Ovary (tissue), 9 donors: ENCODE measurements around the gene FAM171A1. TPM values are rescaled to one million over a fixed set of nuclear protein-coding genes. Genes with fewer than 3 reads are reported as not detected.

ENCODE experiments used
- DNase-seq, 5 donors: peaks; one replicate each; pipeline ENCODE4 v3.0.0-alpha.2; 2019 to 2020
- H3K27ac ChIP-seq, 2 donors: fragments of 200-600 bp; one replicate each; pipeline versions ENCODE4 v1.5.1 to v1.8.0; 2019 to 2022
- H3K27me3 ChIP-seq: fragments of 200-600 bp; one replicate; pipeline ENCODE4 v1.8.0; 2022
- H3K36me3 ChIP-seq: fragments of 200-600 bp; sonication (generic); one replicate; pipeline ENCODE4 v1.5.1; 2019
- H3K4me1 ChIP-seq: one replicate; pipeline ENCODE4 v1.8.1; 2013; ENCODE audit warnings: mild to moderate bottlenecking, moderate library complexity; ENCODE audit not compliant: insufficient read depth
- H3K4me3 ChIP-seq: fragments of 200-600 bp; sonication (generic); one replicate; pipeline ENCODE4 v1.5.1; 2017
- H3K9me3 ChIP-seq, 2 donors: fragments of 200-600 bp in 1 of 2; sonication (generic) in 1 of 2; one replicate each; pipeline versions ENCODE4 v1.5.1 to v1.8.1; 2013 to 2019; ENCODE audit warnings: mild to moderate bottlenecking in 1 of 2, moderate library complexity in 1 of 2
- CTCF ChIP-seq, 3 donors: fragments of 450-650 bp in 2 of 3; fragments of 200-600 bp in 1 of 3; IDR thresholded peaks; one replicate each; pipeline versions ENCODE4 v1.5.1 to v1.8.0; 2016 to 2022; ENCODE audit warnings: antibody characterized with exemption in 3 of 3, mild to moderate bottlenecking in 1 of 3
- EP300 ChIP-seq: sonication (generic); formaldehyde crosslinking; IDR thresholded peaks from one replicate; pipeline ENCODE4 v1.6.1; 2017; ENCODE audit warnings: antibody characterized with exemption
- POLR2A ChIP-seq: fragments of 450-650 bp; IDR thresholded peaks from one replicate; pipeline ENCODE4 v1.6.1; 2017; ENCODE audit warnings: antibody characterized with exemption, mild to moderate bottlenecking, moderate library complexity
- WGBS, 3 donors: extraction: QIAGEN DNeasy Blood & Tissue Kit in 1 of 3; methylation state at CpG; one replicate each; pipeline versions ENCODE4 v1.1.5 to v1.1.7; 2013 to 2017; 5-methylcytosine and 5-hydroxymethylcytosine counted together
- intact Hi-C, 4 donors: fragments of 100-400 bp; cut with DNase I; formaldehyde crosslinking; loops; one replicate each; pipeline versions ENCODE4 v1.11.0 to v1.15.1; 2022 to 2023
- polyA plus RNA-seq, 2 donors: library from polyadenylated mRNA; stranded (reverse); fragments of 200-250 nt in 1 of 2; fragments of 350-450 nt in 1 of 2; fragmentation: Illumina TruSeq in 1 of 2; extraction: RNeasy Lipid Tissue Mini Kit (QIAGEN cat#74804) in 1 of 2; gene quantifications; one replicate each; pipeline ENCODE4 v1.2.3, GENCODE V29; 2013 to 2014
- total RNA-seq, 7 donors: library from RNA; depleted of rRNA in 2 of 7; stranded (reverse); fragments of >200 nt in 2 of 7; fragmentation: NEBNext Ultra II Directional in 3 of 7; extraction: Animal tissue kit (Norgen Biotek cat#: 25700) in 3 of 7; gene quantifications; one replicate each; pipeline versions ENCODE4 v1.1.0 to v1.2.4, GENCODE V29; 2016 to 2023
- donor health status: DM: no; HTN: no; CAD: no; lungs with moderate emphysema.
- donor health status: DM: no; HTN: no; CAD: no.
- donor health status: Bipolar disorder and iron deficiency.
- donor health status: DM: yes; HTN: yes; CAD: no.
- donor health status: DM: no; HTN: no; CAD: no.
- donor health status: DM: yes; HTN: yes; CAD: no.

The FAM171A1 gene
- total and polyA plus RNA-seq, 9 donors, result 9.1 to 29.1 (median 23.7) TPM

- WGBS, 3 donors, result 84 to 91% (median 91%) methylated on average over 11 of the region's 11 CpGs
- no peaks in the 10 kb centered on the region for H3K27me3 ChIP-seq
- no peaks in the 10 kb centered on the region for H3K4me1 ChIP-seq
- intact Hi-C loops, result no loop called here
- H3K4me3 ChIP-seq, result no peak overlapping the region
- DNase-seq, result no peak
- no peak overlapping the region for H3K27ac ChIP-seq
- no peaks in the 10 kb centered on the region for H3K9me3 ChIP-seq
- H3K36me3 ChIP-seq, result no peaks in the 10 kb centered on the region
- TF ChIP-seq CTCF (IDR thresholded peaks at IDR 0.05) (no peak), EP300 (no peak), POLR2A (no peak)
These were observed 119.2 kb downstream of the FAM171A1 start for GRCh38 chr10:15251791-15252380.

- no peak for TF ChIP-seq POLR2A
- no peak for TF ChIP-seq EP300
- no peaks in the 10 kb centered on the region for H3K4me1 ChIP-seq
- intact Hi-C loops, result loop anchor here in 1 of 4 donors (10.0 kb wide), 1 partner anchor 479 kb away; no protein-coding TSS in a partner anchor
- H3K36me3 ChIP-seq, result no peaks in the 10 kb centered on the region
- no peak overlapping the region for H3K27ac ChIP-seq
- H3K27me3 ChIP-seq, result no peaks in the 10 kb centered on the region
- H3K4me3 ChIP-seq, result no peak overlapping the region
- WGBS, 3 donors, result 76 to 91% (median 83%) methylated on average over 3 of the region's 3 CpGs
- DNase-seq, result no peak
- peaks cover 0 to 3% of the 10 kb centered on the region in 2 donors for H3K9me3 ChIP-seq
These were observed 125.6 kb downstream of the FAM171A1 start for GRCh38 chr10:15245530-15245929.

GRCh38 chr10:15244635-15245197 lies 126.4 kb downstream of the FAM171A1 start:
- TF ChIP-seq EP300, result no peak
- TF ChIP-seq POLR2A, result no peak
- no peak for TF ChIP-seq CTCF (IDR thresholded peaks at IDR 0.05)
- Histone ChIP-seq H3K9me3 (peaks cover 0 to 3% of the 10 kb centered on the region in 2 donors), H3K27me3 (no peaks in the 10 kb centered on the region), H3K36me3 (no peaks in the 10 kb centered on the region), H3K4me1 (no peaks in the 10 kb centered on the region), H3K27ac (no peak overlapping the region), H3K4me3 (no peak overlapping the region)
- no peak for DNase-seq
- intact Hi-C loops, result loop anchor here in 1 of 4 donors (10.0 kb wide), 1 partner anchor 480 kb away; no protein-coding TSS in a partner anchor
- WGBS, 3 donors, result 93 to 94% (median 94%) methylated on average over 12 of the region's 12 CpGs

GRCh38 chr10:15242261-15242840 lies 128.7 kb downstream of the FAM171A1 start:
- intact Hi-C loops, result loop anchor here in 1 of 4 donors (10.0 kb wide), 1 partner anchor 482 kb away; no protein-coding TSS in a partner anchor
- no peaks in the 10 kb centered on the region for H3K4me1 ChIP-seq
- 91 to 94% (median 92%) methylated on average over 12 of the region's 12 CpGs for WGBS, 3 donors
- no peak for DNase-seq
- no peaks in the 10 kb centered on the region for H3K36me3 ChIP-seq
- no peak overlapping the region for H3K4me3 ChIP-seq
- TF ChIP-seq EP300 (no peak), POLR2A (no peak), CTCF (IDR thresholded peaks at IDR 0.05) (no peak)
- no peaks in the 10 kb centered on the region for H3K27me3 ChIP-seq
- H3K9me3 ChIP-seq, result peaks cover 0 to 3% of the 10 kb centered on the region in 2 donors
- no peak overlapping the region for H3K27ac ChIP-seq
